HepG2 (cell line): ENCODE data around the gene AFF1. TPM values are rescaled to one million over a fixed set of nuclear protein-coding genes. Genes with fewer than 3 reads are reported as not detected.

Experiments used
- BRCA1 ChIP-seq: sonication (generic); formaldehyde crosslinking; IDR thresholded peaks from 2 replicates; pipeline ENCODE4 v1.4.0; 2020; ENCODE audit warnings: missing genetic modification reagents
- CREM ChIP-seq, 2 experiments: sonication (generic) in 1 of 2; formaldehyde crosslinking in 1 of 2; IDR thresholded peaks; 2 replicates each; pipeline versions ENCODE4 v1.4.0 to v1.6.1; 2016 to 2020; ENCODE audit warnings: antibody characterized with exemption in 1 of 2, mild to moderate bottlenecking in 1 of 2, missing genetic modification reagents in 1 of 2
- ELF1 ChIP-seq: sonication (generic); formaldehyde crosslinking; IDR thresholded peaks from 2 replicates; pipeline ENCODE4 v1.4.0; 2020; ENCODE audit warnings: missing genetic modification reagents
- FOXK1 ChIP-seq: sonication (generic); formaldehyde crosslinking; IDR thresholded peaks from 2 replicates; pipeline ENCODE4 v1.4.0; 2020; ENCODE audit warnings: low read depth, missing genetic modification reagents, borderline replicate concordance
- GLI4 ChIP-seq: sonication (generic); formaldehyde crosslinking; IDR thresholded peaks from 2 replicates; pipeline ENCODE4 v1.5.1; 2020; ENCODE audit warnings: missing genetic modification reagents, mild to moderate bottlenecking, moderate library complexity, borderline replicate concordance
- ISL2 ChIP-seq: sonication (generic); formaldehyde crosslinking; IDR thresholded peaks from 2 replicates; pipeline ENCODE4 v1.5.0; 2020; ENCODE audit warnings: missing genetic modification reagents
- KDM4B ChIP-seq: sonication (generic); formaldehyde crosslinking; IDR thresholded peaks from 2 replicates; pipeline ENCODE4 v1.4.0; 2020; ENCODE audit warnings: missing genetic modification reagents
- KDM5B ChIP-seq: sonication (generic); formaldehyde crosslinking; IDR thresholded peaks from 2 replicates; pipeline ENCODE4 v1.4.0; 2020; ENCODE audit warnings: missing genetic modification reagents, mild to moderate bottlenecking, borderline replicate concordance
- MED8 ChIP-seq: sonication (generic); formaldehyde crosslinking; IDR thresholded peaks from 2 replicates; pipeline ENCODE4 v1.8.1; 2023; ENCODE audit warnings: mild to moderate bottlenecking, missing genetic modification reagents; ENCODE audit not compliant: insufficient replicate concordance
- SYNCRIP ChIP-seq: fragments of 200-400 bp; formaldehyde crosslinking; IDR thresholded peaks from 2 replicates; pipeline ENCODE4 v1.6.1; 2018; ENCODE audit warnings: mild to moderate bottlenecking, low read depth, low read length; ENCODE audit not compliant: insufficient read depth
- TAF1 ChIP-seq: sonication (generic); formaldehyde crosslinking; IDR thresholded peaks from 2 replicates; pipeline ENCODE4 v1.4.0; 2020; ENCODE audit warnings: missing genetic modification reagents
- ZNF12 ChIP-seq: sonication (generic); formaldehyde crosslinking; IDR thresholded peaks from 2 replicates; pipeline ENCODE4 v1.5.0; 2020; ENCODE audit warnings: missing genetic modification reagents
- ZNF367 ChIP-seq: sonication (generic); formaldehyde crosslinking; IDR thresholded peaks from 2 replicates; pipeline ENCODE4 v1.4.0; 2020; ENCODE audit warnings: missing genetic modification reagents, borderline replicate concordance
- polyA plus RNA-seq, 8 experiments: library from polyadenylated mRNA; depleted of rRNA in 3 of 8; stranded (reverse) in 7 of 8; unstranded in 1 of 8; fragments of >200 nt; fragmentation: Illumina TruSeq in 4 of 8; extraction: Trizol in 4 of 8; gene quantifications; 2 replicates each; pipeline versions ENCODE4 v1.2.1 to v1.2.3, GENCODE V29; 2011 to 2016; ENCODE audit warnings: low read depth in 4 of 8, missing spikeins in 1 of 8, mixed read lengths in 1 of 8; ENCODE audit not compliant: insufficient read depth in 1 of 8
- total RNA-seq, 5 experiments: library from RNA; depleted of rRNA; stranded (reverse); fragments of >200 nt; fragmentation: Illumina TruSeq; extraction: Trizol; gene quantifications; 2 replicates each; pipeline ENCODE4 v1.2.3, GENCODE V29; 2016; ENCODE audit warnings: low read depth in 1 of 5
- TF ChIP-seq, protein P1 (sequence below): sonication (generic); formaldehyde crosslinking; IDR thresholded peaks from 2 replicates; pipeline ENCODE4 v1.4.0; 2020; ENCODE audit warnings: missing genetic modification reagents, borderline replicate concordance
- TF ChIP-seq, protein P2 (sequence below): sonication (generic); formaldehyde crosslinking; IDR thresholded peaks from 2 replicates; pipeline ENCODE4 v1.4.0; 2020; ENCODE audit warnings: mild to moderate bottlenecking, missing genetic modification reagents

The AFF1 gene
- total and polyA plus RNA-seq, 2 of the 13 experiments (the other 11 are each of a cell fraction or from before 2014, with no cell fraction given) = 15.5 to 15.9 TPM

DNA sequence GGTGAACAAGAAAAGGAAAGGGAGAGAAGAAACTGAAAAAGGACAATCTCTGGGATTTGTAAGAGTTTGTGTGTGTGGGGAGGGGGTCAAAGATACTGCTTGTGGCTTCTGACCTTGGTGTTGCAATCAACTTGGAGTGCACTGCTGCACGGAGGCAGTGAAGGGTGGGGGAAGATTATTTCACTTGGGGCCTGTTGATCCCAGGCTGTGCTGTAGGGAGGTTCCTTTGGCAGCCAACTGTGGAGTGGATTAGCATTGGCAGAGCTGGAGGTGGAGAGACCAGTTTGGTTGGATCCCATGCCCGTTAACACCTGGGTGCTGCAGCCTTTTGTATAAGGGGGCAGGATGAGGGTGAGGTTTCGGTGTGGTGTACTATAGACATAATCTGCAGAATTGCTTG is 38.2 kb downstream of the AFF1 start (continued):
- peak; percentile 19; the same call in 1 of the 2 replicates for TF ChIP-seq KDM4B (CRISPR knock-in tag)
- TF ChIP-seq ISL2 (CRISPR knock-in tag) = peak; percentile 82
- TF ChIP-seq KDM5B = 0 out of 2 replicates have a peak, but pooled peaks have one; percentile 25
- no peak for TF ChIP-seq ZNF367 (CRISPR knock-in tag)
- TF ChIP-seq, protein P1, sequence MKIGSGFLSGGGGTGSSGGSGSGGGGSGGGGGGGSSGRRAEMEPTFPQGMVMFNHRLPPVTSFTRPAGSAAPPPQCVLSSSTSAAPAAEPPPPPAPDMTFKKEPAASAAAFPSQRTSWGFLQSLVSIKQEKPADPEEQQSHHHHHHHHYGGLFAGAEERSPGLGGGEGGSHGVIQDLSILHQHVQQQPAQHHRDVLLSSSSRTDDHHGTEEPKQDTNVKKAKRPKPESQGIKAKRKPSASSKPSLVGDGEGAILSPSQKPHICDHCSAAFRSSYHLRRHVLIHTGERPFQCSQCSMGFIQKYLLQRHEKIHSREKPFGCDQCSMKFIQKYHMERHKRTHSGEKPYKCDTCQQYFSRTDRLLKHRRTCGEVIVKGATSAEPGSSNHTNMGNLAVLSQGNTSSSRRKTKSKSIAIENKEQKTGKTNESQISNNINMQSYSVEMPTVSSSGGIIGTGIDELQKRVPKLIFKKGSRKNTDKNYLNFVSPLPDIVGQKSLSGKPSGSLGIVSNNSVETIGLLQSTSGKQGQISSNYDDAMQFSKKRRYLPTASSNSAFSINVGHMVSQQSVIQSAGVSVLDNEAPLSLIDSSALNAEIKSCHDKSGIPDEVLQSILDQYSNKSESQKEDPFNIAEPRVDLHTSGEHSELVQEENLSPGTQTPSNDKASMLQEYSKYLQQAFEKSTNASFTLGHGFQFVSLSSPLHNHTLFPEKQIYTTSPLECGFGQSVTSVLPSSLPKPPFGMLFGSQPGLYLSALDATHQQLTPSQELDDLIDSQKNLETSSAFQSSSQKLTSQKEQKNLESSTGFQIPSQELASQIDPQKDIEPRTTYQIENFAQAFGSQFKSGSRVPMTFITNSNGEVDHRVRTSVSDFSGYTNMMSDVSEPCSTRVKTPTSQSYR (CRISPR knock-in tag) = peak; percentile 86; the same call in 1 of the 2 replicates
- no peak for TF ChIP-seq ELF1 (CRISPR knock-in tag)
- no peak for TF ChIP-seq GLI4 (CRISPR knock-in tag)
- TF ChIP-seq, protein P2, sequence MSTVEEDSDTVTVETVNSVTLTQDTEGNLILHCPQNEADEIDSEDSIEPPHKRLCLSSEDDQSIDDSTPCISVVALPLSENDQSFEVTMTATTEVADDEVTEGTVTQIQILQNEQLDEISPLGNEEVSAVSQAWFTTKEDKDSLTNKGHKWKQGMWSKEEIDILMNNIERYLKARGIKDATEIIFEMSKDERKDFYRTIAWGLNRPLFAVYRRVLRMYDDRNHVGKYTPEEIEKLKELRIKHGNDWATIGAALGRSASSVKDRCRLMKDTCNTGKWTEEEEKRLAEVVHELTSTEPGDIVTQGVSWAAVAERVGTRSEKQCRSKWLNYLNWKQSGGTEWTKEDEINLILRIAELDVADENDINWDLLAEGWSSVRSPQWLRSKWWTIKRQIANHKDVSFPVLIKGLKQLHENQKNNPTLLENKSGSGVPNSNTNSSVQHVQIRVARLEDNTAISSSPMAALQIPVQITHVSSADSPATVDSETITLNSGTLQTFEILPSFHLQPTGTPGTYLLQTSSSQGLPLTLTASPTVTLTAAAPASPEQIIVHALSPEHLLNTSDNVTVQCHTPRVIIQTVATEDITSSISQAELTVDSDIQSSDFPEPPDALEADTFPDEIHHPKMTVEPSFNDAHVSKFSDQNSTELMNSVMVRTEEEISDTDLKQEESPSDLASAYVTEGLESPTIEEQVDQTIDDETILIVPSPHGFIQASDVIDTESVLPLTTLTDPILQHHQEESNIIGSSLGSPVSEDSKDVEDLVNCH = no peak
- TF ChIP-seq TAF1 (CRISPR knock-in tag) = no peak
- no peak for TF ChIP-seq ZNF12 (CRISPR knock-in tag)
- TF ChIP-seq BRCA1 (CRISPR knock-in tag) = no peak
- TF ChIP-seq MED8 (CRISPR knock-in tag) = no peak
- TF ChIP-seq SYNCRIP = no peak
- TF ChIP-seq CREM (IDR thresholded peaks at IDR 0.05) = peak; percentile 49; the same call in 1 of the 2 replicates
- TF ChIP-seq CREM (CRISPR knock-in tag; IDR thresholded peaks at IDR 0.05) = no peak
- peak; percentile 51; the same call in 1 of the 2 replicates for TF ChIP-seq FOXK1 (CRISPR knock-in tag)
